ENCODE data around the gene GJA4.
"Not testable (repeated sequence)": the region's sequence is repeated elsewhere in the genome, so short reads cannot be mapped to it uniquely, and the experiment has no call there.

GJA4 gene

DNA sequence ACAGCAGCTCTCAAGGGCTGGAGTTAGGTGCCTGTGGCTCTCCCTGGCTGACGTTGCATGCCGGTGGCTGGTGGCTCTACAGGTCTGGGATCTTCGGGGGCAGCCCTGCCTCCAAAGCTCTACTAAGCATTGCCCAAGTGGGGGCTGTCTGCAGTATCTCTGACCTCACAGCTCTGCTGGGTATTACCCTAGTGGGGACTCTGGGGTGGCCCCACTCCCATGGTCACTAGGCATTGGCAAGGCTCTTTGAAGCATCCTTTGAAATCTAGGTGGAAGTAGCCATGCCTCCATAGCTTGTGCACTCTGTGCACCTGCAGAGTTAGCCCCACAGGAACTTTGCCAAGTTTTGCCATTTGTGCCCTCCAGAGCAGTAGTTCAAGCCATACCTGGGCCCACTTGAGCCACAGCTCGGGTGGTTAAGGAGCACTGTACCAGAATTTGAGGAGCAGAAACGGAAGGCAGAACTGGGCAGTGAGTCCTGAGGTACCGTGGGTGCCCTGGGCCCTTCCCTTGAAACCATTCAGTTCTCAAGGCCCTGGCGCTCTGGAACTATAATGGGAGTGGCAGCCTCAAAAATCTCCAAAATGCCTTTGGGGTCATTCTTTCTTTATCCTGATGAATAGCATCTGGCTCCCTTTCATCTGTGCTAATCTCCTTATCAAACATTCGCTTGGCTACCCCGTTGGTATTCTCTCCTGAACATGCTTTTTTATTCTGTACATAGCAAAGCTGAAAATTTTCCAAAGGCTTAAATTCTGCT, 15.4 kb downstream of the GJA4 start:
- TF ChIP-seq JUND (IDR thresholded peaks at IDR 0.05; ENCODE audit: low read depth) = no peak
- no peak for DNase-seq (ENCODE audit: low read depth in 1 of 2, low spot score in 1 of 2)
- in situ Hi-C loops (cut with HindIII; ENCODE audit: low pct_unique_long_range_greater_than_20kb, low sequenced_read_pairs) = no loop called here

DNA sequence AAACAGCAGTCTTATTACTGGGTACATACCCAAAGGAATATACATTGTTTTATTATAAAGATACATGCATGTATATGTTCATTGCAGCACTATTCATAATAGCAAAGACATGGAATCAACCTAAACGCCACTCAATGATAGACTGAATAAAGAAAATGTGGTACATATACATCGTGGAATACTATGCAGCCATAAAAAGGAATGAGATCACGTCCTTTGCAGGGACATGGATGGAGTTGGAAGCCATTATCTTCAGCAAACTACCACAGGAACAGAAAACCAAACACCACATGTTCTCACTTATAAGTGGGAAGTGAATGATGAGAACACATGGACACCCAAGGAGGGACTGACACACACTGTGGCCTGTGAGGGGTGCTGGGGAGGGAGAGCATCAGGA, 18.0 kb downstream of the GJA4 start:
- DNase-seq (ENCODE audit: low read depth in 1 of 2, low spot score in 1 of 2); in situ Hi-C loops (cut with HindIII; ENCODE audit: low pct_unique_long_range_greater_than_20kb, low sequenced_read_pairs): not testable (repeated sequence)

- TF ChIP-seq JUND (IDR thresholded peaks at IDR 0.05; ENCODE audit: low read depth) = no peak
- DNase-seq (ENCODE audit: low read depth in 1 of 2, low spot score in 1 of 2) = no peak
- in situ Hi-C loops (cut with HindIII; ENCODE audit: low pct_unique_long_range_greater_than_20kb, low sequenced_read_pairs) = no loop called here
Measured at GRCh38 chr1:34816332-34816731, 23.5 kb downstream of the GJA4 start.

DNA sequence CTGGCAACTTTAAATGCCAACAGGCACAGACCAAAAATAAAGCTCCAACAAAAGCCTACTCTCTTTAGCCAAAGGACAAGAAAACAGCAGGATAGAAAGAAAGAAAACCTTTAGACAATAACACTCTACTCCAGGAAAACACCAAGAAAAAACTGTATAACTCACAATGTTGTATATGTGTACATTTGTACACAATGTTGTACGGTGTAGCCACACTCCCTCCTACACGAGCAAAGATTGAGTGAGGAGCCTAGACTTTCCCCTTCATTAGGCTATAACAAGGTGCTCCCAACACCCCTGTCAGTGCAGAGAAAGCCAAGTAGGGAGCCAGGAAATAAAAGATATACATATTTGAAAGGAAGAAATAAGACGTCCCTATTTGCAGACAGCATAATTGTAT, 24.0 kb downstream of the GJA4 start:
- in situ Hi-C loops (cut with HindIII; ENCODE audit: low pct_unique_long_range_greater_than_20kb, low sequenced_read_pairs) = no loop called here
- no peak for DNase-seq (ENCODE audit: low read depth in 1 of 2, low spot score in 1 of 2)
- no peak for TF ChIP-seq JUND (IDR thresholded peaks at IDR 0.05; ENCODE audit: low read depth)

DNA sequence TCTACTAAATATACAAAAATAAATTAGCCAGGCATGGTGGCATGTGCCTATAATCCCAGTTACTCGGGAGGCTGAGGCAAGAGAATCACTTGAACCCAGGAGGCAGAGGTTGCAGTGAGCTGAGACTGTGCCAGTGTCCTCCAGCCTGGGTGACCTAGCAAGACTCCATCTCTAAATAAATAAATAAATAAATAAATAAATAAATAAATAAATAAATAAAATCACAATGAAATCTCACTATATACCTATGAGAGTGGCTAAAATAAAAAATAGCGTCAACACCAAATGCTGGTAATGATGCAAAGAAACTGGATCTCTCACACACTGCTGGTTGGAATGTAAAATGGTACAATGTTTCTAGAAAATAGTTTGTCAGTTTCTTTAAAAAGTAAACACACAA, 26.1 kb downstream of the GJA4 start:
- in situ Hi-C loops (cut with HindIII; ENCODE audit: low pct_unique_long_range_greater_than_20kb, low sequenced_read_pairs); DNase-seq (ENCODE audit: low read depth in 1 of 2, low spot score in 1 of 2): not testable (repeated sequence)

- in situ Hi-C loops (cut with HindIII; ENCODE audit: low pct_unique_long_range_greater_than_20kb, low sequenced_read_pairs) = no loop called here
- TF ChIP-seq JUND (IDR thresholded peaks at IDR 0.05; ENCODE audit: low read depth) = no peak
- DNase-seq (ENCODE audit: low read depth in 1 of 2, low spot score in 1 of 2) = no peak
Measured at GRCh38 chr1:34822202-34822601, 29.4 kb downstream of the GJA4 start.

GRCh38 chr1:34824817-34825454, 32.1 kb downstream of the GJA4 start:
- in situ Hi-C loops (cut with HindIII; ENCODE audit: low pct_unique_long_range_greater_than_20kb, low sequenced_read_pairs) = no loop called here
- no peak for DNase-seq (ENCODE audit: low read depth in 1 of 2, low spot score in 1 of 2)
- TF ChIP-seq JUND (IDR thresholded peaks at IDR 0.05; ENCODE audit: low read depth) = no peak

GRCh38 chr1:34825455-34826091, 32.8 kb downstream of the GJA4 start:
- in situ Hi-C loops (cut with HindIII; ENCODE audit: low pct_unique_long_range_greater_than_20kb, low sequenced_read_pairs) = no loop called here
- peak in 1 of 2 experiments; percentile 28 for DNase-seq (ENCODE audit: low read depth in 1 of 2, low spot score in 1 of 2)
- TF ChIP-seq JUND (IDR thresholded peaks at IDR 0.05; ENCODE audit: low read depth) = no peak

DNA sequence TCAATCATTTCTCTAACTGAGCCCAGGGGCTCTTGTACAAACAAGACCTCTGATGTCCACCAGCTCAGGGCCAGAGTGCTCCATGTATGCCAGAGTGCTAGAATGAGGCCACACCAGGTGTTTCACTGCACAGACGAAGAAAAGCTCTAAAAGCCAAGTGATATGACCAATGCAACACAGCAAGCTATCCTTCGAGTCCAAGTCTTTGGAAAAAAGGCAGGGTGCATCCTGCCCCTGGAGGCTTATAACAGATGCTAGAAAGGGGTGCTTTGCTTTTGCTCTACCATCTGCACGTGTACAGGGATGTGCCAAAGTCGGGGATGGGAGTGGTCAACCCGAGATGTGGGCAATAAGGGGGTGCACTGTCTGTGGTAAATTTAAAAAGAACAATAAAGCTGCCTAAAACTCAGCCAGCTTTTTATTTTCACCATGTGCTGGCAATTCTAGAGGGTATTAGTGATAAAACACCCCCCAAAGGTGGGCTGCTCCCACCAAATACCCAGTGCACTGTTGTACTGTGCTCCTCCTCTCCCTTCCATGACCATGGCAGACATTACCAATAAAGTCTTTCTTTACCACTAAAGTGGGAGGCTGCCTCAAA, 34.6 kb downstream of the GJA4 start:
- no peak for TF ChIP-seq JUND (IDR thresholded peaks at IDR 0.05; ENCODE audit: low read depth)
- no peak for DNase-seq (ENCODE audit: low read depth in 1 of 2, low spot score in 1 of 2)
- in situ Hi-C loops (cut with HindIII; ENCODE audit: low pct_unique_long_range_greater_than_20kb, low sequenced_read_pairs) = no loop called here

DNA sequence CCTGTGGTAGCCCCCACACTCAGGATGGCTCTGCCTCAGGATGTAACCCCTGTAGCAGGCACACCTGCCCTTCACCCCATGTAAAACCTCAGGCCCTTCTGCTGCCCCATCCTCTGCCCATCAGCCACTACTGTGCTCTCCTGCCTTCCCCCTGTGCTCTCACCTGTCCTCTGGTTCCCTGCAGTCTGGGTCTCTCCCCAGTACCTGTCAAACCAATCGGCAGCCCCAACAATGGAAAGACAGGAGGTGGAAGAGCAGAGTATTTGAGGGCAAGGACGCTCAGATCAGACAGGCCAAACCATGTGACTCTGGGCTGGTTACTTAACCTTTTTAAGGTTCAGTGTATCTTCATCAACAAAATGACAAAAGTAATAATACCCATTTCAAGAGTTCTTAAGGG, 35.8 kb downstream of the GJA4 start:
- in situ Hi-C loops (cut with HindIII; ENCODE audit: low pct_unique_long_range_greater_than_20kb, low sequenced_read_pairs) = no loop called here
- no peak for DNase-seq (ENCODE audit: low read depth in 1 of 2, low spot score in 1 of 2)
- no peak for TF ChIP-seq JUND (IDR thresholded peaks at IDR 0.05; ENCODE audit: low read depth)

- no peak for TF ChIP-seq JUND (IDR thresholded peaks at IDR 0.05; ENCODE audit: low read depth)
- no peak for DNase-seq (ENCODE audit: low read depth in 1 of 2, low spot score in 1 of 2)
- in situ Hi-C loops (cut with HindIII; ENCODE audit: low pct_unique_long_range_greater_than_20kb, low sequenced_read_pairs) = no loop called here
Measured at GRCh38 chr1:34829250-34829649, 36.5 kb downstream of the GJA4 start.

GRCh38 chr1:34831721-34832246, 39.0 kb downstream of the GJA4 start:
- in situ Hi-C loops (cut with HindIII; ENCODE audit: low pct_unique_long_range_greater_than_20kb, low sequenced_read_pairs) = no loop called here
- TF ChIP-seq JUND (IDR thresholded peaks at IDR 0.05; ENCODE audit: low read depth) = no peak
- DNase-seq (ENCODE audit: low read depth in 1 of 2, low spot score in 1 of 2) = peak in 1 of 2 experiments; percentile 45

- no peak for TF ChIP-seq JUND (IDR thresholded peaks at IDR 0.05; ENCODE audit: low read depth)
- in situ Hi-C loops (cut with HindIII; ENCODE audit: low pct_unique_long_range_greater_than_20kb, low sequenced_read_pairs) = no loop called here
- no peak for DNase-seq (ENCODE audit: low read depth in 1 of 2, low spot score in 1 of 2)
Measured at GRCh38 chr1:34833711-34834110, 40.9 kb downstream of the GJA4 start.

Data from T47D (cell line).